Neural progenitor cell (in vitro differentiated cells): ENCODE results near the gene KIAA0825.

ENCODE experiments used
- CTCF ChIP-seq: fragments of 200-600 bp; sonication (generic); IDR thresholded peaks from 2 replicates; pipeline ENCODE4 v1.5.1; 2017; ENCODE audit warnings: antibody characterized with exemption, mild to moderate bottlenecking
- EZH2 ChIP-seq: fragments of 200-600 bp; sonication (generic); IDR thresholded peaks from 2 replicates; pipeline ENCODE4 v1.6.1; 2017; ENCODE audit warnings: antibody characterized with exemption, mild to moderate bottlenecking, moderate library complexity
- EZH2phosphoT487 ChIP-seq: fragments of 200-600 bp; sonication (generic); IDR thresholded peaks from 2 replicates; pipeline ENCODE4 v1.6.1; 2017; ENCODE audit warnings: antibody characterized with exemption

GRCh38 chr5:94360382-94361130, 257.8 kb downstream of the KIAA0825 start:
- TF ChIP-seq EZH2: no peak
- no peak for TF ChIP-seq CTCF
- TF ChIP-seq EZH2phosphoT487: no peak
